Measurements from ENCODE around the gene ZNF224. TPM values are rescaled to one million over a fixed set of nuclear protein-coding genes. Genes with fewer than 3 reads are reported as not detected.

Gene ZNF224
- total and polyA plus RNA-seq, 9 donors = 16.2 to 31.0 (median 24.1) TPM

DNA sequence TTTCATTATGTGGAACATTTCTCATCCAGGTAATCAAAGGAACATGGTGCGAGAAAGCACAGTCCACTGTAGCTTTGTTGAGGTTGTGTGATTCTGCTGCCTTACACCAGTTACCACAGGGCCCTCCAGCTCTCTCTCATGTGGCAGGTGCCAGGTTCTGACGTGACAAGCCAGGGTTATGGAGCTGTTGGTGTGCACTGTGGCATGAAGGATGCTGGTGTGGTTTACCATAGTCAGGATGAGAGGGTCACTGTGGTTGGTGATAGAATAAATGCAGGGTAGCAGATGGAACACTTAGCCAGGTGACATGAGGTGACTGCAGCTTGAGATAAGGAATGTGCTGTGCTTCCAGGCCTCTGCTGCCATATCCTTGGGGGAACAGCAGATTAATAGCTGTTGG, 34.9 kb upstream of the ZNF224 start:
- no peak overlapping the region for H3K27ac ChIP-seq
- H3K4me1 ChIP-seq (ENCODE audit: insufficient read depth) = no peaks in the 10 kb centered on the region
- H3K36me3 ChIP-seq = no peaks in the 10 kb centered on the region
- intact Hi-C loops (cut with DNase I) = loop anchor here in 1 of 4 donors (10.0 kb wide), 1 partner anchor 56 kb away; the partner anchor contains the start of gene ZNF225
- H3K27me3 ChIP-seq = no peaks in the 10 kb centered on the region
- WGBS, 3 donors = 97 to 100% (median 100%) methylated on average over 2 of the region's 2 CpGs
- DNase-seq = no peak
- H3K9me3 ChIP-seq = peaks cover 0 to 19% of the 10 kb centered on the region in 2 donors
- no peak overlapping the region for H3K4me3 ChIP-seq
- no peak for TF ChIP-seq EP300 (IDR thresholded peaks at IDR 0.05)
- TF ChIP-seq POLR2A (IDR thresholded peaks at IDR 0.05) = no peak
- TF ChIP-seq, protein P1, sequence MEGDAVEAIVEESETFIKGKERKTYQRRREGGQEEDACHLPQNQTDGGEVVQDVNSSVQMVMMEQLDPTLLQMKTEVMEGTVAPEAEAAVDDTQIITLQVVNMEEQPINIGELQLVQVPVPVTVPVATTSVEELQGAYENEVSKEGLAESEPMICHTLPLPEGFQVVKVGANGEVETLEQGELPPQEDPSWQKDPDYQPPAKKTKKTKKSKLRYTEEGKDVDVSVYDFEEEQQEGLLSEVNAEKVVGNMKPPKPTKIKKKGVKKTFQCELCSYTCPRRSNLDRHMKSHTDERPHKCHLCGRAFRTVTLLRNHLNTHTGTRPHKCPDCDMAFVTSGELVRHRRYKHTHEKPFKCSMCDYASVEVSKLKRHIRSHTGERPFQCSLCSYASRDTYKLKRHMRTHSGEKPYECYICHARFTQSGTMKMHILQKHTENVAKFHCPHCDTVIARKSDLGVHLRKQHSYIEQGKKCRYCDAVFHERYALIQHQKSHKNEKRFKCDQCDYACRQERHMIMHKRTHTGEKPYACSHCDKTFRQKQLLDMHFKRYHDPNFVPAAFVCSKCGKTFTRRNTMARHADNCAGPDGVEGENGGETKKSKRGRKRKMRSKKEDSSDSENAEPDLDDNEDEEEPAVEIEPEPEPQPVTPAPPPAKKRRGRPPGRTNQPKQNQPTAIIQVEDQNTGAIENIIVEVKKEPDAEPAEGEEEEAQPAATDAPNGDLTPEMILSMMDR (IDR thresholded peaks at IDR 0.05) = no peak

DNA sequence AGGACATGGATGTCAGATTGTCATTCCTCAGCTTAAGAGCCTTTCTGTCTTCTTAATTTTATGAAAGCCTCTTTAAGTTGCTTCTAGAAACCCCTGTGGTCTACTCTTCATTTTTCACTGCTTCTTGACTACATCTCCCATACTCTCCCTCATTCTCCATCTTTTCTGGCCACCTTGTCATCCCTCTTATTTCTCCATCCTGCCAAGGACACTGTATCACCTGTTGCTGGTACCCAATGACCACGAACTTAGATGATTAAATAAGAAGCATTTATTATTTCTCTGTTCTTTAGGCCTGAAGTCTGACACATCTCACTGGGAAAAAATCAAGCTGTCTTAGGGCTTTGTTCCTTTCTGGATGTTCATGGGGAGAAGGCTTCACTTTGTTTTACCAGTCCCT, 33.1 kb upstream of the ZNF224 start:
- WGBS, 3 donors = 84 to 100% (median 96%) methylated on average over 1 of the region's 1 CpG
- no peak overlapping the region for H3K27ac ChIP-seq
- H3K27me3 ChIP-seq = no peaks in the 10 kb centered on the region
- peaks cover 2% of the 10 kb centered on the region for H3K36me3 ChIP-seq
- no peak for DNase-seq
- H3K4me1 ChIP-seq (ENCODE audit: insufficient read depth) = no peaks in the 10 kb centered on the region
- peaks cover 0 to 26% of the 10 kb centered on the region in 2 donors for H3K9me3 ChIP-seq
- no peak overlapping the region for H3K4me3 ChIP-seq
- intact Hi-C loops (cut with DNase I) = no loop called here
- TF ChIP-seq, protein P1 (IDR thresholded peaks at IDR 0.05) = no peak
- TF ChIP-seq POLR2A (IDR thresholded peaks at IDR 0.05) (no peak), EP300 (IDR thresholded peaks at IDR 0.05) (no peak)

DNA sequence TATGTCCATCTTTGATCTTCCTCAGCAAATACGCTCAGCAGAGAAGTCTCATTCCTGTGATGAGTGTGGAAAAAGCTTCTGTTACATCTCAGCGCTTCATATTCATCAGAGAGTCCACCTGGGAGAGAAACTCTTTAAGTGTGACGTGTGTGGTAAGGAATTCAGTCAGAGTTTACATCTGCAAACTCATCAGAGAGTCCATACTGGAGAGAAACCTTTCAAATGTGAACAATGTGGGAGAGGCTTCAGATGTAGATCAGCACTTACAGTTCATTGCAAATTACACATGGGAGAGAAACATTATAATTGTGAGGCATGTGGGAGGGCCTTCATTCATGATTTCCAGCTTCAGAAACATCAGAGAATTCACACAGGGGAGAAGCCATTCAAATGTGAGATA, 27.9 kb upstream of the ZNF224 start:
- Histone ChIP-seq H3K4me1 (ENCODE audit: insufficient read depth) (no peaks in the 10 kb centered on the region), H3K9me3 (peaks cover 0 to 32% of the 10 kb centered on the region in 2 donors), H3K27me3 (no peaks in the 10 kb centered on the region), H3K4me3 (no peak overlapping the region), H3K36me3 (peaks cover 2% of the 10 kb centered on the region), H3K27ac (no peak overlapping the region)
- no peak for DNase-seq
- TF ChIP-seq, protein P1 (IDR thresholded peaks at IDR 0.05) = no peak
- TF ChIP-seq POLR2A (IDR thresholded peaks at IDR 0.05) = no peak
- TF ChIP-seq EP300 (IDR thresholded peaks at IDR 0.05) = no peak
- intact Hi-C loops (cut with DNase I) = no loop called here
- WGBS, 3 donors = 67 to 87% (median 79%) methylated on average over 3 of the region's 3 CpGs

DNA sequence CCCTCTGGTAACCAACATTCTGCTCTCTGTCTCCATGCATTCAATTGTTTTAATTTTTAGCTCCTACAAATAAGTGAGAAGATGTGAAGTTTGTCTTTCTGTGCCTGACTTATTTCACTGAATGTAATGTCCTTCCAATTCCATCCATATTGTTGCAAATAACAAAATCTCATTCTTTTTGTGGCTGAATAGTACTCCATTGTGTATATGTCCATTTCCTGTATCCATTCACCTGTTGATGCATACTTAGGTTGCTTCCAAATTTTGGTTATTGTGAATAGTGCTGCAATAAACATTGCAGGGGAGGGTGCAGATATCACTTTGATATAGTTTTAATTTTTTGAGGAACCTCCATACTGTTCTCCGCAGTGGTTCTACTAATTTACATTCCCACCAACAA, 24.7 kb upstream of the ZNF224 start:
- no peak for DNase-seq
- 84 to 100% (median 97%) methylated on average over 1 of the region's 1 CpG for WGBS, 3 donors
- Histone ChIP-seq H3K9me3 (peaks cover 0 to 22% of the 10 kb centered on the region in 2 donors), H3K27me3 (no peaks in the 10 kb centered on the region), H3K4me3 (no peak overlapping the region), H3K27ac (no peak overlapping the region), H3K36me3 (peaks cover 2% of the 10 kb centered on the region), H3K4me1 (ENCODE audit: insufficient read depth) (no peaks in the 10 kb centered on the region)
- intact Hi-C loops (cut with DNase I) = no loop called here
- TF ChIP-seq, protein P1 (IDR thresholded peaks at IDR 0.05) = no peak
- TF ChIP-seq POLR2A (IDR thresholded peaks at IDR 0.05) (no peak), EP300 (IDR thresholded peaks at IDR 0.05) (no peak)

Measured in ovary (tissue), 9 donors.